Panc1 (cell line): Measurements from ENCODE around the gene CHST14. TPM values are rescaled to one million over a fixed set of nuclear protein-coding genes. Genes with fewer than 3 reads are reported as not detected.

Source experiments
- ATAC-seq: fragments of 200-7000 bp; cut with Tn5 transposase; 2 replicates; pipeline ENCODE4 v1.9.1; 2020; ENCODE audit warnings: mild to moderate bottlenecking, moderate library complexity
- BruUV-seq: library from RNA; stranded (reverse); fragments of 400-500 nt; replicated peaks from 2 replicates; lab custom pipeline; 2021; lab: Mats Ljungman, UMichigan
- CTCF ChIA-PET: fragments of 300-600 bp; sonication (Branson Sonifier 250); formaldehyde crosslinking; loops from one replicate; lab custom pipeline; 2022; ENCODE audit warnings: antibody characterized with exemption; lab: Charles Lee
- POLR2A ChIA-PET: fragments of 300-600 bp; sonication (Branson Sonifier 250); formaldehyde crosslinking; loops from one replicate; lab custom pipeline; 2022; ENCODE audit warnings: antibody characterized with exemption; lab: Charles Lee
- DNase-seq: peaks from one replicate; pipeline ENCODE4 v3.0.0-alpha.2; 2010; ENCODE audit warnings: low read depth, low spot score
- H3K27ac ChIP-seq: 2 replicates; pipeline ENCODE4 v1.5.1; 2011; ENCODE audit warnings: mild to moderate bottlenecking, low read length, inconsistent platforms
- H3K27me3 ChIP-seq: fragments of 200-500 bp; sonication (Bioruptor generic); 2 replicates; pipeline ENCODE4 v1.6.0; 2014; ENCODE audit warnings: low read length, inconsistent platforms; ENCODE audit not compliant: control insufficient read depth, insufficient read depth
- H3K36me3 ChIP-seq: fragments of 200-500 bp; sonication (Bioruptor generic); 2 replicates; pipeline ENCODE4 v1.5.1; 2014; ENCODE audit warnings: inconsistent platforms, mild to moderate bottlenecking, low read length, moderate library complexity; ENCODE audit not compliant: control insufficient read depth, insufficient read depth
- H3K4me1 ChIP-seq: 2 replicates; pipeline ENCODE4 v1.5.1; 2011; ENCODE audit warnings: inconsistent platforms, mild to moderate bottlenecking, low read length, moderate library complexity; ENCODE audit not compliant: control insufficient read depth, insufficient read depth
- H3K4me3 ChIP-seq, 2 experiments: 2 replicates each; pipeline ENCODE4 v1.5.1; 2011 to 2012; ENCODE audit warnings: low read depth in 2 of 2, low read length in 2 of 2, mild to moderate bottlenecking in 2 of 2, inconsistent platforms in 1 of 2, moderate library complexity in 1 of 2
- H3K9me3 ChIP-seq: fragments of 200-500 bp; sonication (Bioruptor generic); 2 replicates; pipeline ENCODE4 v1.5.1; 2014; ENCODE audit warnings: low read depth, mild to moderate bottlenecking, inconsistent platforms, low read length, moderate library complexity; ENCODE audit not compliant: control insufficient read depth, insufficient read depth
- CTCF ChIP-seq: fragments of 450-650 bp; IDR thresholded peaks from 2 replicates; pipeline ENCODE4 v1.5.1; 2017; ENCODE audit warnings: mild to moderate bottlenecking
- POLR2AphosphoS5 ChIP-seq: IDR thresholded peaks from 2 replicates; pipeline ENCODE4 v1.6.1; 2012; ENCODE audit warnings: mild to moderate bottlenecking, low read depth, low read length, moderate library complexity
- REST ChIP-seq, 2 experiments: IDR thresholded peaks; 2 replicates each; pipeline ENCODE4 v1.6.1; 2011 to 2012; ENCODE audit warnings: low read depth in 2 of 2, control low read depth in 1 of 2, low read length in 1 of 2, mild to moderate bottlenecking in 1 of 2, moderate library complexity in 1 of 2; ENCODE audit not compliant: insufficient read depth in 1 of 2
- TCF7L2 ChIP-seq: IDR thresholded peaks from 2 replicates; pipeline ENCODE4 v1.6.1; 2011; ENCODE audit warnings: mild to moderate bottlenecking, low read depth, low read length, inconsistent platforms
- in situ Hi-C: cut with HindIII; loops from 2 replicates; pipeline ENCODE4 v1.10.0; 2016; ENCODE audit warnings: low sequenced_read_pairs, low pct_unique_long_range_greater_than_20kb
- intact Hi-C: fragments of 100-400 bp; cut with micrococcal nuclease; formaldehyde crosslinking; loops from one replicate; pipeline ENCODE4 v1.10.0; 2022; ENCODE audit not compliant: unreplicated experiment
- total RNA-seq: library from RNA; stranded (reverse); gene quantifications from one replicate; pipeline ENCODE4 v1.2.1, GENCODE V29; 2021; ENCODE audit not compliant: unreplicated experiment

CHST14 gene
- total RNA-seq, 1 experiment from 2014 or later = 42.4 TPM

- Histone ChIP-seq H3K27ac (peak overlapping the region; percentile 91), H3K4me1 (peaks cover 55% of the 10 kb centered on the region), H3K27me3 (no peaks in the 10 kb centered on the region), H3K4me3 (peak overlapping the region; percentile 65 to 80), H3K9me3 (no peaks in the 10 kb centered on the region), H3K36me3 (no peaks in the 10 kb centered on the region; the same call in 1 of the 2 replicates)
- TF ChIP-seq POLR2AphosphoS5 = no peak
- TF ChIP-seq CTCF = no peak
- no peak for TF ChIP-seq REST (IDR thresholded peaks at IDR 0.05; ENCODE audit: insufficient read depth in 1 of 2, low read depth in 2 of 2, low read length in 1 of 2)
- CTCF ChIA-PET = interaction anchor here (0.5 to 1.3 kb wide), 3 partner anchors 18 to 66 kb away, joined by 4 to 6 read pairs (median 6); no protein-coding TSS in a partner anchor
- POLR2A ChIA-PET = interaction anchor here (0.6 kb wide), 2 partner anchors 56 to 150 kb away, joined by 4 to 10 read pairs; no protein-coding TSS in a partner anchor
- in situ Hi-C loops (no loop called here), intact Hi-C loops (no loop called here)
- DNase-seq (no peak), ATAC-seq (peak; percentile 24)
- no TSS peak for BruUV-seq
Observed at GRCh38 chr15:40439461-40439959, 31.3 kb upstream of the CHST14 start.

GRCh38 chr15:40439960-40440742 lies 30.6 kb upstream of the CHST14 start:
- Histone ChIP-seq H3K9me3 (no peaks in the 10 kb centered on the region), H3K27me3 (no peaks in the 10 kb centered on the region), H3K27ac (peak overlapping the region; percentile 91), H3K4me1 (peaks cover 62% of the 10 kb centered on the region), H3K4me3 (peak overlapping the region; percentile 65 to 80), H3K36me3 (no peaks in the 10 kb centered on the region; the same call in 1 of the 2 replicates)
- TF ChIP-seq TCF7L2 (peak; percentile 76), POLR2AphosphoS5 (no peak)
- ATAC-seq (peak; percentile 47), DNase-seq (no peak)
- no TSS peak for BruUV-seq
- CTCF ChIA-PET = interaction anchor here (0.6 to 1.3 kb wide), 5 partner anchors 10 to 65 kb away, joined by 3 to 6 read pairs (median 3); no protein-coding TSS in a partner anchor
- intact Hi-C loops = loop anchor here (5.0 kb wide), 1 partner anchor 67 kb away; no protein-coding TSS in a partner anchor
- POLR2A ChIA-PET = interaction anchor here (0.6 kb wide), 1 partner anchor 41 kb away, joined by 9 read pairs; no protein-coding TSS in a partner anchor
- in situ Hi-C loops = no loop called here
